Airway epithelial cell (primary cell): ENCODE results near the gene SPANXA1. TPM values are rescaled to one million over a fixed set of nuclear protein-coding genes. Genes with fewer than 3 reads are reported as not detected.

Experiments
- total RNA-seq: library from RNA; depleted of rRNA; stranded (reverse); fragments of >200 nt; gene quantifications from 2 replicates; pipeline ENCODE4 v1.2.3, GENCODE V29; 2015

Gene SPANXA1, protein sequence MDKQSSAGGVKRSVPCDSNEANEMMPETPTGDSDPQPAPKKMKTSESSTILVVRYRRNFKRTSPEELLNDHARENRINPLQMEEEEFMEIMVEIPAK
- not detected in 2 replicates for total RNA-seq

GRCh38 chrX:141584638-141585037 is at the start of gene SPANXA1:
Gene SPANXA1 (minus strand): TSS chrX:141584738. CDS start chrX:141584678, 60 bp downstream.

DNA sequence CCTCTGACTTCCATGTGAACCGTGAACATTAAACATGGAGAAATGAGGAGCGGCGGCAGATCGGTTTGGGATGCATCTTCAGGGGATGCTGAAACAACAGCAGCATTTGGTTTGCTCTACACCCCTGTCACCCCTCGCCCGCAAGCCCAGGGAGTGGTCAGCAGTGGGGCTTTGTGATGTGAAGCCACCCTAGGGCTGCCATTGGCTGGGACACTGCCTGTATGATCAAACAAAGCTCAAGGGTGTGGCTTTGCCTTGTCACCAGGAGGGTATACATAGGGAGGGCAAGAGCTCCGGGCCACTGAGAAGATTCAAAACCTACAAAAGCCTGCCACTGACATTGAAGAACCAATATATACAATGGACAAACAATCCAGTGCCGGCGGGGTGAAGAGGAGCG is 4.9 kb upstream of the SPANXA1 start, which contains the start of gene SPANXA2:
Gene SPANXA2, plus strand, starts transcription at position 301 of the 400 bp plus-strand sequence. Its CDS starts 60 bp downstream, at position 361.

Other genes starting within 250 kb of the SPANXA1 start
- not detected in 2 replicates for gene SPANXA2, start 5.0 kb upstream of the SPANXA1 start, total RNA-seq
- not detected in 2 replicates for gene SPANXD, start 114.0 kb upstream of the SPANXA1 start, total RNA-seq